Measurements from ENCODE around the gene HOXA9. TPM values are rescaled to one million over a fixed set of nuclear protein-coding genes. Genes with fewer than 3 reads are reported as not detected.
A peak's percentile ranks its signal among the peaks of the same experiment; 100 is the strongest.

Gene HOXA9
- total RNA-seq, 1 donor from 2014 or later, result not detected

DNA sequence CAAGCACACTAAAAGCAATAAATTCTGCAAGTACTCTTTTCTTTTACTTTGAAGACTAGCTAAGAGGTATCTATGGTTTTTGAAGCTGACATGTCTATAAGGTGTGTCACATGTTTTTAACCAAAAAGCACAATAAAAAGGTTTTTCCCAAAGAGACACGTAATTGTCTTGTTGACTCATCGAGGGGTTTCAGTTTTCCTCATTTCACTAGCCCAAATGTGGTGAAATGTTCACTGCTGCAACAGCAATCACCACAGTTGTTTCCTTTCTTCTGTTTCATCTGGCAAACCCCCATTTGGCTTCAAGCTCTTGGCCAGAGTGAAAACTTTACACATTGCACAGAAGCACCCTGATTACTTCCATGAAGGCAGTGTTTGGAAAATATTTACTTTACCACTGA, 30.9 kb downstream of the HOXA9 start:
- Mint-ChIP-seq H3K36me3 (ENCODE audit: insufficient read depth) (no peaks in the 10 kb centered on the region), H3K27ac (peak overlapping the region; percentile 97), H3K4me3 (ENCODE audit: low read depth) (peak overlapping the region; percentile 62), H3K4me1 (ENCODE audit: low read depth) (peaks cover 73% of the 10 kb centered on the region), H3K27me3 (peaks cover 4% of the 10 kb centered on the region), H3K9me3 (ENCODE audit: low read depth) (no peaks in the 10 kb centered on the region)
- no peak for TF ChIP-seq CTCF (IDR thresholded peaks at IDR 0.05; ENCODE audit: unreplicated experiment)
- no peak for DNase-seq (ENCODE audit: low spot score, unreplicated experiment)

DNA sequence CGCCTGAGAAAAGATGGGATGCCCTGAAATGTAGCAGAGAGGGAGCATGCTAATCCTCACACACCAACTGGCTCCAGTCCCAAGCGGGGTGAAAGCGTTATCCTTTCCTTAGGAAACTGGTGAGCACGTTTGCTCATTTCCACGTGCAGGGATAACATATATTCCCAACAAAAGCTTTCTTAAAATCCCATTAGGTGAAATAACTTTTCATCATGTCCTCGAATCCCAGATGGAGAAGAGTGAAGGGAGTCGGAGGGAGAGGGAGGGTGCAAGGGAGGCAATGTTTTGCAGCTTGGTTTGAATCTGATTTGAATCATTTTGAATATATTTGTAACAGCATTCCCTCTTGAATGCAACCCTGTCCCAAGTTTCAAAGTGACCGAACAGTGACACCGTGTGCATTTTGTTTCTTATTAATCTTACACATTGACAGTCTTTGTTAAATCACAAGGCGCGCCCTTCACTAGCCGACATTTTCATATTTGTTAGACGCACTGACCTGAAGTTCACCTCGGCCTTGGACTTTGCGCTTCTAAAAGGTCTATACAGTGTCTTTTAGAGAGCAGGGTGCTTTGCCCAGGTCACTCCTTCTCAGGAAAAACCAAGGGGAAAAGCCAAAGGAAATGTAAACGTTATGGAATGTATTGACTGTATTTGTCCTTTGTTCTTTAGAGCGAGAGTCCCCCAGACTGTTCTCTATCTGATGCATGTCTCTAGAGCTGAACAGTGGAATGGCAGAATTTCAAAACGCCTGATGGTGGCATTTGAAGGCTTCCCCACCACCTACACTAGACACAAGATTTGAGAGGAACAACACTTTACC, 31.7 kb downstream of the HOXA9 start:
- H3K36me3 Mint-ChIP-seq (ENCODE audit: insufficient read depth), result peaks cover 2% of the 10 kb centered on the region
- H3K9me3 Mint-ChIP-seq (ENCODE audit: low read depth), result no peaks in the 10 kb centered on the region
- peaks cover 76% of the 10 kb centered on the region for H3K4me1 Mint-ChIP-seq (ENCODE audit: low read depth)
- H3K4me3 Mint-ChIP-seq (ENCODE audit: low read depth), result peak overlapping the region; percentile 62
- no peak for TF ChIP-seq CTCF (IDR thresholded peaks at IDR 0.05; ENCODE audit: unreplicated experiment)
- H3K27me3 Mint-ChIP-seq, result peaks cover 4% of the 10 kb centered on the region
- no peak for DNase-seq (ENCODE audit: low spot score, unreplicated experiment)
- H3K27ac Mint-ChIP-seq, result peak overlapping the region; percentile 97

DNA sequence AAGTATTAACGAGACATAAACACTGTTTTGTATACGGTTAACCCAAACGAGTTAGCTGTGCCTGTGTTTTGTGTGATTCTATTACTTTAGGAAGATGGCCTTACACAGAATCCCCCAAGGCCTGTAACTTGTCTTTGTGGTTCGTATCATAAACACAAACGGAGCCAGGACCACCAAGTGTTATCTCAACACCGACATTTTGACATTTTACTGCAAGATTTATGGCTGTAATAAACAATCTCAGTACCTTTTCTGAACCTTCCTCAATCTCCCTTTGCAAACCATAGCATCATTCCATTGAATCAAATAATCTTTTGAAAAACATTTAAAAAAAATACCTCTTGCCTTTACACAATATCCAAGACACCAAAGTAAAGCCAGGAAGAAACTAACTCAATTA, 32.4 kb downstream of the HOXA9 start:
- Mint-ChIP-seq H3K9me3 (ENCODE audit: low read depth) (no peaks in the 10 kb centered on the region), H3K4me3 (ENCODE audit: low read depth) (peak overlapping the region; percentile 62), H3K27me3 (peaks cover 4% of the 10 kb centered on the region), H3K36me3 (ENCODE audit: insufficient read depth) (peaks cover 4% of the 10 kb centered on the region), H3K4me1 (ENCODE audit: low read depth) (peaks cover 75% of the 10 kb centered on the region), H3K27ac (peak overlapping the region; percentile 97)
- no peak for DNase-seq (ENCODE audit: low spot score, unreplicated experiment)
- no peak for TF ChIP-seq CTCF (IDR thresholded peaks at IDR 0.05; ENCODE audit: unreplicated experiment)

GRCh38 chr7:27132214-27132613, 33.1 kb downstream of the HOXA9 start:
- no peak for DNase-seq (ENCODE audit: low spot score, unreplicated experiment)
- H3K27ac Mint-ChIP-seq, result no peak overlapping the region
- H3K27me3 Mint-ChIP-seq, result no peaks in the 10 kb centered on the region
- H3K9me3 Mint-ChIP-seq (ENCODE audit: low read depth), result no peaks in the 10 kb centered on the region
- H3K36me3 Mint-ChIP-seq (ENCODE audit: insufficient read depth), result peaks cover 4% of the 10 kb centered on the region
- TF ChIP-seq CTCF (IDR thresholded peaks at IDR 0.05; ENCODE audit: unreplicated experiment), result no peak
- H3K4me1 Mint-ChIP-seq (ENCODE audit: low read depth), result peaks cover 75% of the 10 kb centered on the region
- peak overlapping the region; percentile 37 for H3K4me3 Mint-ChIP-seq (ENCODE audit: low read depth)

DNA sequence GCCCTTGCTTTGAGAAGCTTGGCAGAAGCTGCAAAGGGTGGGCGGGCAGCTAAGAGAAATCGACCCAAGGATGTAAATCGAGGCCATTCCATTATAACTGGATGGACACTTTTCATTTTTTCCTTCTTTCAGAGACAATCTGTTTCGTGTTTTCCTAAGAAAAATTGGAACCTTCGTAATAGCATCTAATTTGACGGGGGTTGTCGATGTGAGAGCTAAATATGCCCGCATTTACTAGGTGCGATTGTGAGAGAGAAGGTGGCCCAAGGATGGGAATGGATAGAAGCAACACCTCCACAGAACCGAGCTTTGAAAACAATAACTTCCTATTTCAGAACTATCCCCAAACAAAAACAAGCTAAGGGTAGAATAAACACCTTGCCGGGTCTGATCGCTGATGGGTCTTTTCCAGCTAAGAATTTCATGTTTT, 33.9 kb downstream of the HOXA9 start:
- H3K36me3 Mint-ChIP-seq (ENCODE audit: insufficient read depth), result peaks cover 5% of the 10 kb centered on the region
- DNase-seq (ENCODE audit: low spot score, unreplicated experiment), result no peak
- peak overlapping the region; percentile 79 for H3K4me3 Mint-ChIP-seq (ENCODE audit: low read depth)
- no peaks in the 10 kb centered on the region for H3K27me3 Mint-ChIP-seq
- H3K4me1 Mint-ChIP-seq (ENCODE audit: low read depth), result peaks cover 75% of the 10 kb centered on the region
- H3K9me3 Mint-ChIP-seq (ENCODE audit: low read depth), result no peaks in the 10 kb centered on the region
- TF ChIP-seq CTCF (IDR thresholded peaks at IDR 0.05; ENCODE audit: unreplicated experiment), result no peak
- H3K27ac Mint-ChIP-seq, result peak overlapping the region; percentile 84

All from progenitor cell of endocrine pancreas (in vitro differentiated cells).